ENCODE measurements around the gene TP53BP2. TPM values are rescaled to one million over a fixed set of nuclear protein-coding genes. Genes with fewer than 3 reads are reported as not detected.

The TP53BP2 gene
- total RNA-seq, 2 donors from 2014 or later = 63.1 to 88.9 TPM

GRCh38 chr1:223803211-223803610 lies 42.5 kb downstream of the TP53BP2 start:
- H3K36me3 ChIP-seq = peaks cover 41% of the 10 kb centered on the region
- no peak overlapping the region for H3K4me3 ChIP-seq
- no peak overlapping the region for H3K27ac ChIP-seq
- no peak for TF ChIP-seq CTCF (IDR thresholded peaks at IDR 0.05)
- H3K27me3 ChIP-seq (replicated peaks; ENCODE audit: insufficient read depth) = no peaks in the 10 kb centered on the region
- no peaks in the 10 kb centered on the region for H3K9me3 ChIP-seq
- DNase-seq (ENCODE audit: low spot score) = no peak
- no peak for ATAC-seq (ENCODE audit: insufficient number of reproducible peaks, low FRiP score, low read depth)
- H3K4me1 ChIP-seq (ENCODE audit: control insufficient read depth in 1 of 2, low read depth in 2 of 2) = no peaks in the 10 kb centered on the region

- Histone ChIP-seq H3K4me1 (ENCODE audit: control insufficient read depth in 1 of 2, low read depth in 2 of 2) (no peaks in the 10 kb centered on the region), H3K27ac (no peak overlapping the region), H3K4me3 (no peak overlapping the region), H3K9me3 (no peaks in the 10 kb centered on the region), H3K27me3 (replicated peaks; ENCODE audit: insufficient read depth) (no peaks in the 10 kb centered on the region), H3K36me3 (peaks cover 42% of the 10 kb centered on the region)
- ATAC-seq (ENCODE audit: insufficient number of reproducible peaks, low FRiP score, low read depth) (no peak), DNase-seq (ENCODE audit: low spot score) (no peak)
- TF ChIP-seq CTCF (IDR thresholded peaks at IDR 0.05) = no peak
Observed at GRCh38 chr1:223802602-223803001, 43.1 kb downstream of the TP53BP2 start.

GRCh38 chr1:223802032-223802431 lies 43.7 kb downstream of the TP53BP2 start:
- DNase-seq (ENCODE audit: low spot score) (no peak), ATAC-seq (ENCODE audit: insufficient number of reproducible peaks, low FRiP score, low read depth) (no peak)
- Histone ChIP-seq H3K36me3 (peaks cover 46% of the 10 kb centered on the region), H3K27ac (no peak overlapping the region), H3K4me1 (ENCODE audit: control insufficient read depth in 1 of 2, low read depth in 2 of 2) (no peaks in the 10 kb centered on the region), H3K4me3 (no peak overlapping the region), H3K9me3 (no peaks in the 10 kb centered on the region), H3K27me3 (replicated peaks; ENCODE audit: insufficient read depth) (no peaks in the 10 kb centered on the region)
- TF ChIP-seq CTCF (IDR thresholded peaks at IDR 0.05) = no peak

GRCh38 chr1:223796210-223796609 lies 49.5 kb downstream of the TP53BP2 start:
- no peak for DNase-seq (ENCODE audit: low spot score)
- no peak for ATAC-seq (ENCODE audit: insufficient number of reproducible peaks, low FRiP score, low read depth)
- no peaks in the 10 kb centered on the region for H3K27me3 ChIP-seq (replicated peaks; ENCODE audit: insufficient read depth)

GRCh38 chr1:223794136-223794880 lies 51.4 kb downstream of the TP53BP2 start:
- DNase-seq (ENCODE audit: low spot score) = no peak
- no peak overlapping the region for H3K4me3 ChIP-seq
- H3K9me3 ChIP-seq = no peaks in the 10 kb centered on the region
- TF ChIP-seq CTCF (IDR thresholded peaks at IDR 0.05) = no peak
- peaks cover 26% of the 10 kb centered on the region for H3K36me3 ChIP-seq
- peaks cover 4 to 19% of the 10 kb centered on the region in 2 donors for H3K4me1 ChIP-seq (ENCODE audit: control insufficient read depth in 1 of 2, low read depth in 2 of 2)
- no peaks in the 10 kb centered on the region for H3K27me3 ChIP-seq (replicated peaks; ENCODE audit: insufficient read depth)
- H3K27ac ChIP-seq = peak overlapping the region in 1 of 2 donors; percentile 45
- ATAC-seq (ENCODE audit: insufficient number of reproducible peaks, low FRiP score, low read depth) = no peak

More at GRCh38 chr1:223796210-223796609, 49.5 kb downstream of the TP53BP2 start:
- Histone ChIP-seq H3K9me3 (no peaks in the 10 kb centered on the region), H3K4me3 (peak overlapping the region; percentile 44), H3K27ac (peak overlapping the region; percentile 39 to 45), H3K4me1 (ENCODE audit: control insufficient read depth in 1 of 2, low read depth in 2 of 2) (peaks cover 4 to 19% of the 10 kb centered on the region in 2 donors), H3K36me3 (peaks cover 32% of the 10 kb centered on the region)
- no peak for TF ChIP-seq CTCF (IDR thresholded peaks at IDR 0.05)

Measured in thoracic aorta (tissue), 2 donors.